Right lobe of liver (tissue), 6 donors: ENCODE results near the gene KCNC1. TPM values are rescaled to one million over a fixed set of nuclear protein-coding genes. Genes with fewer than 3 reads are reported as not detected.

Source experiments
- ATAC-seq, 4 donors: fragments of 200-7000 bp; cut with Tn5 transposase; one replicate each; pipeline ENCODE4 v1.9.1; 2020; ENCODE audit warnings: mild to moderate bottlenecking in 4 of 4, moderate library complexity in 4 of 4
- DNase-seq, 3 donors: peaks; one replicate each; pipeline ENCODE4 v3.0.0-alpha.2; 2020
- H3K27ac ChIP-seq, 3 donors: fragments of 200-600 bp; one replicate each; pipeline ENCODE4 v1.8.0; 2022
- H3K27me3 ChIP-seq, 2 donors: fragments of 200-600 bp; one replicate each; pipeline ENCODE4 v1.8.0; 2022
- H3K36me3 ChIP-seq, 4 donors: fragments of 200-600 bp; sonication (generic) in 1 of 4; one replicate each; pipeline versions ENCODE4 v1.5.1 to v1.8.0; 2017 to 2022; ENCODE audit warnings: control low read depth in 1 of 4
- H3K4me1 ChIP-seq, 4 donors: fragments of 200-600 bp; sonication (generic) in 1 of 4; one replicate each; pipeline versions ENCODE4 v1.5.1 to v1.8.0; 2017 to 2022; ENCODE audit warnings: control low read depth in 1 of 4
- H3K4me3 ChIP-seq, 3 donors: fragments of 200-600 bp; one replicate each; pipeline ENCODE4 v1.8.0; 2022
- H3K9me3 ChIP-seq, 4 donors: fragments of 200-600 bp; sonication (generic) in 1 of 4; one replicate each; pipeline versions ENCODE4 v1.5.1 to v1.8.0; 2017 to 2022; ENCODE audit warnings: control low read depth in 1 of 4
- CTCF ChIP-seq, 4 donors: fragments of 200-600 bp in 3 of 4; fragments of 450-650 bp in 1 of 4; IDR thresholded peaks; one replicate each; pipeline versions ENCODE4 v1.5.1 to v1.8.0; 2016 to 2022; ENCODE audit warnings: antibody characterized with exemption in 4 of 4, mild to moderate bottlenecking in 2 of 4
- POLR2A ChIP-seq: fragments of 450-650 bp; IDR thresholded peaks from one replicate; pipeline ENCODE4 v1.6.1; 2017; ENCODE audit warnings: antibody characterized with exemption, mild to moderate bottlenecking
- WGBS: methylation state at CpG from one replicate; pipeline ENCODE4 v1.1.6; 2018; ENCODE audit warnings: low coverage, low lambda C conversion rate; ENCODE audit not compliant: insufficient coverage; ENCODE audit errors: missing lambda C conversion rate; 5-methylcytosine and 5-hydroxymethylcytosine counted together
- intact Hi-C, 2 donors: fragments of 100-400 bp; cut with DNase I; formaldehyde crosslinking; loops; one replicate each; pipeline versions ENCODE4 v1.11.2 to v1.14.1; 2022
- total RNA-seq, 6 experiments: library from RNA; depleted of rRNA in 2 of 6; stranded (reverse); fragments of >200 nt in 2 of 6; fragmentation: NEBNext Ultra II Directional in 3 of 6; extraction: Animal tissue kit (Norgen Biotek cat#: 25700) in 3 of 6; gene quantifications; one replicate each; pipeline versions ENCODE4 v1.1.0 to v1.2.4, GENCODE V29; 2016 to 2023
- donor health status: DM: no; HTN: yes; CAD: no.
- donor health status: DM: no; HTN: no; CAD: no.
- donor health status: DM: no; HTN: no; CAD: no.
- donor health status: DM: no; HTN: yes; CAD: no.
- donor health status: DM: no; HTN: yes; CAD: no.

The KCNC1 gene
- total RNA-seq, 6 experiments from 2014 or later, result not detected

- H3K4me1 ChIP-seq, result no peaks in the 10 kb centered on the region
- DNase-seq, result no peak
- no peaks in the 10 kb centered on the region for H3K9me3 ChIP-seq
- TF ChIP-seq CTCF (IDR thresholded peaks at IDR 0.05) (no peak), POLR2A (no peak)
- H3K27me3 ChIP-seq, result peaks cover 0 to 5% of the 10 kb centered on the region in 2 donors
- H3K27ac ChIP-seq, result no peak overlapping the region
- ATAC-seq, result no peak
- 20% methylated on average over 1 of the region's 68 CpGs for WGBS
- H3K4me3 ChIP-seq, result no peak overlapping the region
- intact Hi-C loops, result no loop called here
- H3K36me3 ChIP-seq, result no peaks in the 10 kb centered on the region
These were observed 38.8 kb upstream of the KCNC1 start for GRCh38 chr11:17695454-17696441.

GRCh38 chr11:17696741-17697140 lies 37.8 kb upstream of the KCNC1 start:
- Histone ChIP-seq H3K9me3 (no peaks in the 10 kb centered on the region), H3K36me3 (no peaks in the 10 kb centered on the region), H3K4me1 (no peaks in the 10 kb centered on the region), H3K27me3 (peaks cover 0 to 5% of the 10 kb centered on the region in 2 donors), H3K4me3 (no peak overlapping the region), H3K27ac (no peak overlapping the region)
- TF ChIP-seq CTCF (IDR thresholded peaks at IDR 0.05) (no peak), POLR2A (no peak)
- ATAC-seq, result no peak
- intact Hi-C loops, result no loop called here
- no peak for DNase-seq
- WGBS, result 66% methylated on average over 3 of the region's 5 CpGs

- Histone ChIP-seq H3K4me3 (no peak overlapping the region), H3K27me3 (peaks cover 0 to 5% of the 10 kb centered on the region in 2 donors), H3K27ac (no peak overlapping the region), H3K9me3 (no peaks in the 10 kb centered on the region), H3K36me3 (no peaks in the 10 kb centered on the region), H3K4me1 (no peaks in the 10 kb centered on the region)
- 51% methylated on average over 4 of the region's 6 CpGs for WGBS
- no peak for DNase-seq
- intact Hi-C loops, result no loop called here
- ATAC-seq, result no peak
- TF ChIP-seq CTCF (IDR thresholded peaks at IDR 0.05) (no peak), POLR2A (no peak)
These were observed 37.2 kb upstream of the KCNC1 start for GRCh38 chr11:17697175-17697949.

- no peaks in the 10 kb centered on the region for H3K9me3 ChIP-seq
- DNase-seq (no peak), ATAC-seq (no peak)
- H3K36me3 ChIP-seq, result no peaks in the 10 kb centered on the region
- no peaks in the 10 kb centered on the region for H3K4me1 ChIP-seq
- TF ChIP-seq POLR2A (no peak), CTCF (IDR thresholded peaks at IDR 0.05) (no peak)
- intact Hi-C loops, result no loop called here
- H3K27ac ChIP-seq, result no peak overlapping the region
- H3K27me3 ChIP-seq, result peaks cover 0 to 5% of the 10 kb centered on the region in 2 donors
- no peak overlapping the region for H3K4me3 ChIP-seq
- WGBS, result 88% methylated on average over 1 of the region's 5 CpGs
These were observed 35.1 kb upstream of the KCNC1 start for GRCh38 chr11:17699147-17700114.
